ENCODE results near the gene C5AR1.

Gene C5AR1

GRCh38 chr19:47323409-47323808 is 13.7 kb downstream of the C5AR1 start:
- Histone ChIP-seq H3K4me3 (ENCODE audit: low read depth, low read length, poor library complexity, severe bottlenecking) (no peak overlapping the region), H3K27ac (ENCODE audit: low read depth, low read length, poor library complexity, severe bottlenecking) (no peak overlapping the region), H3K79me2 (ENCODE audit: insufficient read depth, low read length) (no peaks in the 10 kb centered on the region), H3K9ac (ENCODE audit: low read length) (no peak overlapping the region), H3K9me2 (ENCODE audit: low read depth, low read length) (no peaks in the 10 kb centered on the region), H3K9me3 (ENCODE audit: low read length) (0 out of 2 replicates have a peak, but pooled peaks cover 3% of the 10 kb centered on the region), H4K20me1 (ENCODE audit: insufficient read depth, low read length) (no peaks in the 10 kb centered on the region), H3F3A (ENCODE audit: insufficient read depth, low read length) (no peaks in the 10 kb centered on the region), H3K4me2 (ENCODE audit: low read length) (no peak overlapping the region), H3K4me1 (ENCODE audit: insufficient read depth, low read length, severe bottlenecking) (no peaks in the 10 kb centered on the region), H2AFZ (ENCODE audit: low read length) (no peak overlapping the region), H3K36me3 (ENCODE audit: insufficient read depth, low read length) (no peaks in the 10 kb centered on the region), H3K27me3 (ENCODE audit: insufficient read depth, low read length) (peaks cover 16% of the 10 kb centered on the region; the same call in 1 of the 2 replicates)
- no peak for TF ChIP-seq EZH2 (IDR thresholded peaks at IDR 0.05; ENCODE audit: borderline replicate concordance, low read length)
- no peak for TF ChIP-seq CTCF (IDR thresholded peaks at IDR 0.05; ENCODE audit: low read length)

GRCh38 chr19:47323872-47324271 is 14.2 kb downstream of the C5AR1 start:
- H3K4me3 ChIP-seq (ENCODE audit: low read depth, low read length, poor library complexity, severe bottlenecking): no peak overlapping the region
- 0 out of 2 replicates have a peak, but pooled peaks cover 3% of the 10 kb centered on the region for H3K9me3 ChIP-seq (ENCODE audit: low read length)
- no peak for TF ChIP-seq CTCF (IDR thresholded peaks at IDR 0.05; ENCODE audit: low read length)
- TF ChIP-seq EZH2 (IDR thresholded peaks at IDR 0.05; ENCODE audit: borderline replicate concordance, low read length): no peak
- H3K79me2 ChIP-seq (ENCODE audit: insufficient read depth, low read length): no peaks in the 10 kb centered on the region
- no peaks in the 10 kb centered on the region for H3K9me2 ChIP-seq (ENCODE audit: low read depth, low read length)
- H3K27ac ChIP-seq (ENCODE audit: low read depth, low read length, poor library complexity, severe bottlenecking): no peak overlapping the region
- no peak overlapping the region for H2AFZ ChIP-seq (ENCODE audit: low read length)
- H3F3A ChIP-seq (ENCODE audit: insufficient read depth, low read length): no peaks in the 10 kb centered on the region
- H3K4me1 ChIP-seq (ENCODE audit: insufficient read depth, low read length, severe bottlenecking): no peaks in the 10 kb centered on the region
- peaks cover 16% of the 10 kb centered on the region; the same call in 1 of the 2 replicates for H3K27me3 ChIP-seq (ENCODE audit: insufficient read depth, low read length)
- H3K36me3 ChIP-seq (ENCODE audit: insufficient read depth, low read length): no peaks in the 10 kb centered on the region
- H4K20me1 ChIP-seq (ENCODE audit: insufficient read depth, low read length): no peaks in the 10 kb centered on the region
- no peak overlapping the region for H3K4me2 ChIP-seq (ENCODE audit: low read length)
- no peak overlapping the region for H3K9ac ChIP-seq (ENCODE audit: low read length)

GRCh38 chr19:47324502-47324901 is 14.8 kb downstream of the C5AR1 start:
- Histone ChIP-seq H3K9ac (ENCODE audit: low read length) (no peak overlapping the region), H4K20me1 (ENCODE audit: insufficient read depth, low read length) (no peaks in the 10 kb centered on the region), H3K79me2 (ENCODE audit: insufficient read depth, low read length) (no peaks in the 10 kb centered on the region), H3K9me3 (ENCODE audit: low read length) (0 out of 2 replicates have a peak, but pooled peaks cover 3% of the 10 kb centered on the region), H3K4me3 (ENCODE audit: low read depth, low read length, poor library complexity, severe bottlenecking) (no peak overlapping the region), H3K36me3 (ENCODE audit: insufficient read depth, low read length) (no peaks in the 10 kb centered on the region), H3K27ac (ENCODE audit: low read depth, low read length, poor library complexity, severe bottlenecking) (no peak overlapping the region), H3K27me3 (ENCODE audit: insufficient read depth, low read length) (peaks cover 16% of the 10 kb centered on the region; the same call in 1 of the 2 replicates), H3K9me2 (ENCODE audit: low read depth, low read length) (no peaks in the 10 kb centered on the region), H2AFZ (ENCODE audit: low read length) (no peak overlapping the region), H3K4me2 (ENCODE audit: low read length) (no peak overlapping the region), H3F3A (ENCODE audit: insufficient read depth, low read length) (no peaks in the 10 kb centered on the region), H3K4me1 (ENCODE audit: insufficient read depth, low read length, severe bottlenecking) (no peaks in the 10 kb centered on the region)
- TF ChIP-seq CTCF (IDR thresholded peaks at IDR 0.05; ENCODE audit: low read length): no peak
